Fibroblast of mammary gland (primary cell): ENCODE results near the gene NRBP1.
A peak's percentile ranks its signal among the peaks of the same experiment; 100 is the strongest.

ENCODE experiments used
- DNase-seq: peaks from one replicate; pipeline ENCODE4 v3.0.0-alpha.2; 2010; ENCODE audit warnings: low read depth
- H3K4me3 ChIP-seq: 2 replicates; pipeline ENCODE4 v1.5.1; 2011; ENCODE audit warnings: low read depth, mild to moderate bottlenecking, low read length, moderate library complexity; ENCODE audit not compliant: control insufficient read depth
- CTCF ChIP-seq: conservative IDR thresholded peaks from 2 replicates; pipeline ENCODE4 v1.5.1; 2011; ENCODE audit warnings: low read depth, low read length, inconsistent platforms; ENCODE audit not compliant: control insufficient read depth, insufficient read depth

Gene NRBP1

GRCh38 chr2:27489498-27490397, 61.3 kb downstream of the NRBP1 start, which contains the start of gene IFT172:
Gene IFT172, minus strand, starts transcription at chr2:27489743. Its CDS starts 90 bp downstream, at chr2:27489653.
- TF ChIP-seq CTCF = no peak
- DNase-seq = peak; percentile 98
- peak within 1 kb of the TSS; percentile 96 for H3K4me3 ChIP-seq
